GM18505 (cell line): ENCODE data around the gene SLC35E4.

ENCODE experiments used
- ATAC-seq: cut with Tn5 transposase; IDR thresholded peaks from one replicate; pipeline ENCODE4 v1.9.1; 2021; ENCODE audit not compliant: unreplicated experiment
- POLR2A ChIP-seq: IDR thresholded peaks from 4 replicates; pipeline ENCODE4 v1.6.1; 2011; ENCODE audit warnings: borderline replicate concordance; ENCODE audit not compliant: insufficient read depth, insufficient read length; ENCODE audit errors: extremely low read depth

The SLC35E4 gene

GRCh38 chr22:30648825-30649224, 13.2 kb downstream of the SLC35E4 start:
- no peak for TF ChIP-seq POLR2A
- no peak for ATAC-seq

DNA sequence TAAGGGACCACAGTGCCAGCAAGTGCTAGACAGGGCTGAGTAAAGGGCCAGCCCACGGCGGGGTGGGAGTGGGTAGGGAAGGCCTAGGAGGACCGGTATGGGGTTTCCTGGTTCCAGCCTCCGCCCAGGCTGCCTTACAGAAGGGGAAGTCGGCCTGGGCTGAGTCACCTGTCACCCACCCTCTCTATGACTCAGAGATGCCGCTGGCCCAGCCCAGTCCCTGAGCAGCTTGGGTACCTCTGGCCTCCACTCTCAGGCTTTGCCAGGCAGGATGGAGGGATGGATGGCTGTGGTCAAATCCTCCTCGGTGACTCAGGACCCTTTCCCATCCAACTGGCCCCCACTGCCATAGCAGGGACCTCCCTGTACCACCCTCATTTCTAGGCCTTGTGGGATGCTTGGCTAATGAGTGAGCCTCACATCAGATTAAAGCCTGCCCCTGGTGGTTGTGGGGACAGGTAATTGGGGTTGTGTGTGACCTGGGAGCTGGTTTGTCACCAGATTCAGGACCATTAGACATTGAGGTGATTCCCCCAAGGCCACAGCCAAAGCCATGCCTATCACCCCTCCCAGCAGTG, 13.9 kb downstream of the SLC35E4 start:
- peak; percentile 85 for ATAC-seq

DNA sequence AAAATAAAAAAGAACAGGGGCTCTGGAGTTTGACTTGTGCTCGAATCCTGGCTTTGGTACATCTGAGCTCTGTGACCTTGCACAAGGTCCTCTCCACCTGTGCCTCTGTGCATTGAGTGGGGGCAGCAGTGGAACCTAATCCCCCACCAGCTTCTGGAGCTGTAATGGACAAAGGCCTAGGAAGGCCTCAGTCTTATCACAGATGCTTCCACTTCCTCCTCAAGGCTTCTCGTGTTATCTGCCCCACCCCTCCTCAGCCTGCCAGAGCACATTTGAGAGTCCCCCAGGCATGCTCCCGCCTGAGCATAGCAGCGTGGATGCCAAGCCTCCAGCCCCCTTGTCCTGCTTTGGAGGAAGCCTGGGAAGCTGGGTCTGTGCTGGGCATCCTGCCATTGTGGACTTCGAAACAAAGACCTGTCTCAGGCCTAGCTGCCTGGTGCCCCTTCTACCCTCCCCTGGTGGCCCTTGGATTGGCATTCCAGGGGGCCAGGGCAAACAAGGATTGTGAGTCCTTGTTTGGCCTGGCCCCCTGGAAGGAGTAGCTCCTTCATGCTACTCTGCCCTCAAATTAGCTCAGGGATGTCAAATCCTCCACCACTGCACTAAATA, 15.0 kb downstream of the SLC35E4 start:
- no peak for TF ChIP-seq POLR2A

More for the DNA sequence above, 13.9 kb downstream of the SLC35E4 start:
- TF ChIP-seq POLR2A, result no peak

DNA sequence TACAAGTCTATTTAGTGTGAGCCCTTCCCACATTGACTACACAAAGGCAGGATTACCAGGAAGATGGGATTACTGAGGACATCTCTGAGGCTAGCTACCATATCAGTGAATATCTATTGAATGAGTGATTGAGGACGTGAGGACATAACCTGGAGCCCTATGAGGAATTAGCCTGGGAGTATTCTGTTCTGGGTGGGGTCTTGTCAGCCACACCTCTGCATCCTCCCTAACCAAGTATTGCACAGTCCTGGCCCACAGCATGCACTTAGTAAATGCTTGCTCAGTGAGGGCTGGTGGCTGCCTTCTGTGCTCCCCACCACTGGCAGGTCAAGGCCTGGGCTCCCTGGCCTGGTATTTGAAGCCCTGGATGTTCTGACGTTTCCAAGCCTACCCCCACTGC, 17.3 kb downstream of the SLC35E4 start:
- no peak for TF ChIP-seq POLR2A
- ATAC-seq, result no peak

More for the DNA sequence above, 15.0 kb downstream of the SLC35E4 start:
- ATAC-seq, result no peak

DNA sequence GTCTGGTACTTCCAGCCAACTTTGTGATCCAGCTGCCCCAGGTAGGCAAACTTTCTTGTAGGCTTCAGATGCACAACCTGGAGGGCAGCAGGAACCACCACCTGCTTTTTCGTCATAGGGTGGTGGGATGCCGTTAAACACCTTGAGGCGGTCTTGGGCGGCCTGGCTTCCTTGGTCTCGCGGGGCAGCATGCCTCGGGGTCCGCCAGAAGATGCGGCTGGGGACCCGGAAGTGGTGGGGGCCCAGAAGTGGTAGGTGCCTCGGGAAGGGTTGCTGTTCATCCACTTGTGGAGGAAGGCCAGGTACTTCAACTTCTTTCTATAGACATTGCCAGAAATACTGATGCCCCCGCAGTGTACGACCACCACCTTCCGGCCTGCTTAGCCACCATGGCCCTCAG, 18.8 kb downstream of the SLC35E4 start:
- no peak for TF ChIP-seq POLR2A
- no peak for ATAC-seq

DNA sequence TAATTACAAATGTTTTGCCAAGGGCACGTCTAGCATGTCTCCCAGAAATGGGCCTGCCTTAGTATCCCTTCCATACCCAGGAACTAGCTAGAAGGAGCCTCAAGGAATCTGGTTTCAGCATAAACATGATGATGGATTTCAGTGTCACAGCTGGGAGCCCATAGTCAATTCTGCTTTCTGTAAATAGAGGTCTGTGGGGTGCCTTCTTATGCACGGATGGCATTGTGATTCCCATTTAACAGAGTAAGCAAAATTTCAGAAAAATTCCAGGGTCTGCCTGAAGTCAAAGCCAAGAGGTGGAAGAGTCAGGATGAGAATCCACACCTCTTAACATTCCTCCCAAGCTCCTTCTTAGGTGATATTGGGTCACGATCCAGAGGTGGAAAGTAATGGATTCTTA, 20.0 kb downstream of the SLC35E4 start:
- no peak for TF ChIP-seq POLR2A
- no peak for ATAC-seq

- no peak for ATAC-seq
- no peak for TF ChIP-seq POLR2A
Observed at GRCh38 chr22:30662040-30662439, 26.5 kb downstream of the SLC35E4 start.

DNA sequence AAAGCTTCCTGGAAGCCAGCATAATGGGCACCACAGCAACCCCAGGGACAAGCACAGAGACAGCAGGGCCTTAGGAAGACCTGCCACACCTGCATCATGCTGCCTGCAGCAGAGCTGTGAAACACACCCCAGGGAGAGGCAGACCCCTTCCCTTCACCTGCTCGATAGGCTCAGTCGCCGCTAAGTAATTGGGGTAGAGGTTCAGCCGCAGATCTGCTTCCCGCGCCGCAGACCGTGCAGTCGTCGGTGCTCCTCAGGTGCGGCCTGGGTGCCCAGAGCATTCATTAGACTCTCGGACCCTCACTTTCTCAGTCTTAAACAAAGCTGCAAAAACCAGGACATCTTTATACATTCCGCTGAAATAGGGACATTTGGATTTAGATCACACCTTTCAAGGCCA, 29.2 kb downstream of the SLC35E4 start:
- TF ChIP-seq POLR2A, result no peak
- ATAC-seq, result no peak

- no peak for ATAC-seq
- no peak for TF ChIP-seq POLR2A
Observed at GRCh38 chr22:30665266-30665665, 29.7 kb downstream of the SLC35E4 start.

DNA sequence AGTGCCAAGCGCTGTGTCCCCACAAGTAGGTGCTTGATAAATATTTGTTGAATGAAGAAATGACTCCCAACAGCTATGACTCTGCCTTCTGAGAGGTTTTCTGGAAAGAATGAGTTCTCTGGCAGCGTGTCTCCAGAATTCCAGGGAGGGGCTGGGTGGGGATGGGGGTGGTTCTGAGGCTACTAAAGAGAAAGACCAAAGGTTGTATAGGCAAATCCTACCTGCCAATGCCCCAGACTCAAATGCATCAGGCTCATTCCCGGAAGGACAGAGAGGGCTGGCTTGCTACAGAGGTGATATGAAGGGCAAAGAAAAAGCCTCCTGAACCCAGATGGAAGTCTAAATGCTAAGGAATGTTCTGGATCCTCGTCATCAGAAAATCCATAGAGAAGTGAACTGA, 30.2 kb downstream of the SLC35E4 start:
- TF ChIP-seq POLR2A, result no peak

DNA sequence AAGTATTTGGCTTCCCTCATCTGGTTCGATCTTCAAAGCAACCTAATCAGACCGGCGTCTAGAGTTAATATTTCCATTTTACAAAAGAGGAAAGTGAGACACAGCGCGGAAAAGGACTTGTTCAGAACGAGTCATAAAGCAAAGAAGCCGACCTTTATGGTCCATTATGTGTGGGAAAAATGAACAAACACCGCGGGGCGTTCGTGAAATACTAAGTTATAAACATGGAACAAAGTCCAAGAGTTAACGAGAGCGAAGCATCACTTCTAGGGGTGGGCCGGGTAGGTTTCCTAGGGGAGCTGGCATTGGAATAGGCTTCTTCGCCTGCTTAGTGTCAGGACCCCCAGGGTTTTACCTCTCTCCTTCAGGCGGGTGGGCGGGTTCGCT, 31.5 kb downstream of the SLC35E4 start:
- peak; percentile 10 for ATAC-seq
- no peak for TF ChIP-seq POLR2A

More for the DNA sequence above, 30.2 kb downstream of the SLC35E4 start:
- no peak for ATAC-seq

GRCh38 chr22:30667494-30668385, 32.2 kb downstream of the SLC35E4 start, which contains the start of gene DUSP18:
TSS of gene DUSP18 (minus strand) at chr22:30667875. CDS start at chr22:30664003, 3,872 bp downstream.
- peak; percentile 45 for TF ChIP-seq POLR2A
- ATAC-seq, result peak; percentile 86

DNA sequence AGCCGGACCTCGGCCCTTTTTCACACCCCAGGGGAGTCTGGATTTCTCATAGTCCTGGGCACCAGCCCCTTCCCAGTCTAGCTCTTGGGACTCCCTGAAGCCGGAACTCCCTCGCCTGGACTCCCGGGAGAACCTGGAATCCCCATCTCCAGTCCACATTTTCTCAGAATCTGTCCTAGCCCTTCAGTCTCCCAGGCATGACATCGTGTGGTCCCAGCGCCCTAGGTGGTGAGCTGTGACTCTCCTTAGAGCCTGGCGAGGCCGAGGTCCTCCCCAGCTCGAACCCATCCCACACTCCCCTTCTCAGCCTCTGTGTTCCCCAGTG, 32.8 kb downstream of the SLC35E4 start:
- no peak for ATAC-seq
- TF ChIP-seq POLR2A, result no peak

DNA sequence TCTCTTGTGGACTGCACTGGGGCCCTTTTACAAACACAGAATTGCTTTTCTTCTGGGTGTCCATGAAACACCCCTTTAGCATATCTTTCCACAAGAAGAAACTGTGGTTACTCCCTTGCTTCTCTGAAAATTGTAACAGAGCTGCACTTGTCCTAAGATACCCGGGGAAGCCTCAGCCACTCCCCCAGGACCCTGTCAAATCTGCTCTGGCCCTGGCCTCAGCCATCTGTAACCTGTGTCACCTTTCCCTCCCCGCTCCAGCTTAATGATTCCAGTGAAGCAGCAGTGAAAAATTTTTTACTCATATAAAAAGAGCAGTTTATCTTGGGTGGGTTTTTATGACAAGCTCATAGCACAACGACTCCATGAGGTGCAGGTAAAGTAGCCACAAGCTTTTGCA, 35.5 kb downstream of the SLC35E4 start:
- no peak for ATAC-seq
- TF ChIP-seq POLR2A, result no peak
